Activated B cell treated with CpG ODN at 0.5 μM for 24 hours (primary cell): ENCODE data around the gene PSMC3. TPM values are rescaled to one million over a fixed set of nuclear protein-coding genes. Genes with fewer than 3 reads are reported as not detected.

Experiments
- ATAC-seq: fragments of 200-7000 bp; cut with Tn5 transposase; one replicate; pipeline ENCODE4 v1.10.0; 2021; ENCODE audit warnings: low read depth, mild to moderate bottlenecking, moderate library complexity
- CTCF ChIA-PET: fragments of 350-600 bp; sonication (Branson Sonifier 250); formaldehyde crosslinking; loops from one replicate; lab custom pipeline; 2021; ENCODE audit warnings: antibody characterized with exemption; lab: Charles Lee
- POLR2A ChIA-PET: fragments of 350-600 bp; sonication (Branson Sonifier 250); formaldehyde crosslinking; loops from one replicate; lab custom pipeline; 2021; ENCODE audit warnings: antibody characterized with exemption; lab: Charles Lee
- DNase-seq: peaks from one replicate; pipeline ENCODE4 v3.0.0; 2022
- H3K27ac Mint-ChIP-seq: one replicate; pipeline ENCODE4 v1.8.0; 2020; ENCODE audit warnings: mixed read lengths
- H3K27me3 Mint-ChIP-seq: one replicate; pipeline ENCODE4 v1.8.0; 2021; ENCODE audit warnings: mixed read lengths
- H3K36me3 Mint-ChIP-seq: one replicate; pipeline ENCODE4 v1.8.0; 2021; ENCODE audit warnings: low read depth, mixed read lengths
- H3K4me1 Mint-ChIP-seq: one replicate; pipeline ENCODE4 v1.8.0; 2021; ENCODE audit warnings: mixed read lengths
- H3K4me3 Mint-ChIP-seq: one replicate; pipeline ENCODE4 v1.8.0; 2020; ENCODE audit warnings: mild to moderate bottlenecking, mixed read lengths
- H3K9me3 Mint-ChIP-seq: one replicate; pipeline ENCODE4 v1.8.0; 2020; ENCODE audit warnings: mixed read lengths
- CTCF ChIP-seq: fragments of 200-600 bp; IDR thresholded peaks from one replicate; pipeline ENCODE4 v1.8.0; 2022; ENCODE audit warnings: antibody characterized with exemption, mild to moderate bottlenecking
- intact Hi-C: fragments of 100-400 bp; cut with micrococcal nuclease; formaldehyde crosslinking; loops from one replicate; pipeline ENCODE4 v1.15.1; 2024
- total RNA-seq: library from RNA; stranded (reverse); gene quantifications from 2 replicates; pipeline ENCODE4 v1.2.3, GENCODE V29; 2022

PSMC3 gene
- total RNA-seq, 1 donor from 2014 or later = 101 TPM

GRCh38 chr11:47413908-47414684 lies 12.1 kb downstream of the PSMC3 start:
- Mint-ChIP-seq H3K27ac (no peak overlapping the region), H3K4me3 (no peak overlapping the region), H3K9me3 (no peaks in the 10 kb centered on the region), H3K27me3 (no peaks in the 10 kb centered on the region), H3K36me3 (peaks cover 44% of the 10 kb centered on the region), H3K4me1 (peaks cover 4% of the 10 kb centered on the region)
- intact Hi-C loops = no loop called here
- DNase-seq (no peak), ATAC-seq (no peak)
- ChIA-PET POLR2A (no interaction called here), CTCF (interaction anchor here (0.9 kb wide), 1 partner anchor 40 kb away, joined by 3 read pairs; no protein-coding TSS in a partner anchor)
- TF ChIP-seq CTCF = no peak

- no peak for DNase-seq
- TF ChIP-seq CTCF = no peak
- CTCF ChIA-PET = interaction anchor here (0.9 to 1.9 kb wide), 2 partner anchors 39 to 226 kb away, joined by 3 to 5 read pairs; no protein-coding TSS in a partner anchor
- intact Hi-C loops = no loop called here
- Mint-ChIP-seq H3K9me3 (no peaks in the 10 kb centered on the region), H3K4me3 (no peak overlapping the region), H3K27me3 (no peaks in the 10 kb centered on the region), H3K4me1 (peaks cover 9% of the 10 kb centered on the region), H3K36me3 (peaks cover 36% of the 10 kb centered on the region), H3K27ac (no peak overlapping the region)
- POLR2A ChIA-PET = interaction anchor here (1.5 kb wide), 1 partner anchor 7 kb away, joined by 6 read pairs; no protein-coding TSS in a partner anchor
- ATAC-seq = no peak
Measured at GRCh38 chr11:47413351-47413750, 12.9 kb downstream of the PSMC3 start.

GRCh38 chr11:47411884-47412746 lies 14.1 kb downstream of the PSMC3 start:
- H3K4me3 Mint-ChIP-seq = no peak overlapping the region
- no peak for TF ChIP-seq CTCF
- no peak overlapping the region for H3K27ac Mint-ChIP-seq
- H3K9me3 Mint-ChIP-seq = no peaks in the 10 kb centered on the region
- H3K36me3 Mint-ChIP-seq = peaks cover 28% of the 10 kb centered on the region
- H3K27me3 Mint-ChIP-seq = no peaks in the 10 kb centered on the region
- ChIA-PET POLR2A (interaction anchor here (0.6 to 3.4 kb wide), 9 partner anchors 9 to 197 kb away, joined by 3 to 14 read pairs (median 6); partner anchors contain the start of genes ACP2 and DDB2), CTCF (interaction anchor here (0.6 to 4.4 kb wide), 23 partner anchors 13 to 260 kb away, joined by 3 to 67 read pairs (median 5); partner anchors contain the start of genes PSMC3 and SPI1)
- DNase-seq (peak; percentile 60), ATAC-seq (no peak)
- H3K4me1 Mint-ChIP-seq = peaks cover 18% of the 10 kb centered on the region
- intact Hi-C loops = loop anchor here (1.0 kb wide), 3 partner anchors 14 to 235 kb away; partner anchors contain the start of gene PSMC3

GRCh38 chr11:47410370-47411264 lies 15.6 kb downstream of the PSMC3 start:
- Mint-ChIP-seq H3K4me3 (peak overlapping the region; percentile 48), H3K27ac (no peak overlapping the region), H3K9me3 (no peaks in the 10 kb centered on the region), H3K36me3 (peaks cover 21% of the 10 kb centered on the region), H3K4me1 (peaks cover 24% of the 10 kb centered on the region), H3K27me3 (no peaks in the 10 kb centered on the region)
- POLR2A ChIA-PET = interaction anchor here (0.8 to 4.0 kb wide), 6 partner anchors 11 to 196 kb away, joined by 3 to 19 read pairs (median 4); partner anchors contain the start of genes DDB2, PSMC3 and SPI1
- CTCF ChIA-PET = interaction anchor here (1.0 to 4.4 kb wide), 8 partner anchors 11 to 232 kb away, joined by 3 to 67 read pairs (median 4); no protein-coding TSS in a partner anchor
- no peak for ATAC-seq
- no peak for TF ChIP-seq CTCF
- intact Hi-C loops = no loop called here
- DNase-seq = no peak
